Mesothelial cell of epicardium (in vitro differentiated cells): ENCODE results near the gene ZSCAN32. TPM values are rescaled to one million over a fixed set of nuclear protein-coding genes. Genes with fewer than 3 reads are reported as not detected.

Source experiments
- DNase-seq, 2 experiments: peaks; one replicate each; pipeline ENCODE4 v3.0.0; 2021; ENCODE audit warnings: low spot score in 2 of 2; ENCODE audit not compliant: unreplicated experiment in 2 of 2
- H3K27ac Mint-ChIP-seq: 2 replicates; pipeline ENCODE4 v1.8.0; 2021; ENCODE audit warnings: mixed read lengths
- H3K27me3 Mint-ChIP-seq: 2 replicates; pipeline ENCODE4 v1.8.0; 2021; ENCODE audit warnings: low read depth, mixed read lengths
- H3K36me3 Mint-ChIP-seq: 2 replicates; pipeline ENCODE4 v1.8.0; 2021; ENCODE audit warnings: mixed read lengths
- H3K4me1 Mint-ChIP-seq: 2 replicates; pipeline ENCODE4 v1.8.0; 2021; ENCODE audit warnings: mixed read lengths
- H3K4me3 Mint-ChIP-seq: 2 replicates; pipeline ENCODE4 v1.8.0; 2021; ENCODE audit warnings: mild to moderate bottlenecking, moderate library complexity, mixed read lengths
- H3K9me3 Mint-ChIP-seq: 2 replicates; pipeline ENCODE4 v1.8.0; 2021; ENCODE audit warnings: mixed read lengths
- CTCF ChIP-seq: fragments of 200-600 bp; sonication (generic); IDR thresholded peaks from one replicate; pipeline ENCODE4 v1.5.0; 2021; ENCODE audit warnings: antibody characterized with exemption; ENCODE audit not compliant: unreplicated experiment
- total RNA-seq: library from RNA; stranded (reverse); gene quantifications from 3 replicates; pipeline ENCODE4 v1.2.1, GENCODE V29; 2021

ZSCAN32 gene
- total RNA-seq, 1 donor from 2014 or later = 18.4 TPM

- Mint-ChIP-seq H3K27ac (no peak overlapping the region), H3K4me3 (no peak overlapping the region), H3K9me3 (peaks cover 44% of the 10 kb centered on the region), H3K27me3 (no peaks in the 10 kb centered on the region), H3K4me1 (no peaks in the 10 kb centered on the region), H3K36me3 (peaks cover 79% of the 10 kb centered on the region)
- DNase-seq = no peak
- no peak for TF ChIP-seq CTCF
These were observed 11.0 kb downstream of the ZSCAN32 start for GRCh38 chr16:3389663-3390338.

- Mint-ChIP-seq H3K27me3 (no peaks in the 10 kb centered on the region), H3K4me1 (no peaks in the 10 kb centered on the region), H3K36me3 (peaks cover 80% of the 10 kb centered on the region), H3K27ac (no peak overlapping the region), H3K4me3 (no peak overlapping the region), H3K9me3 (peaks cover 48% of the 10 kb centered on the region)
- DNase-seq = no peak
- no peak for TF ChIP-seq CTCF
These were observed 12.5 kb downstream of the ZSCAN32 start for GRCh38 chr16:3388325-3388724.

GRCh38 chr16:3383045-3383448 is 17.8 kb downstream of the ZSCAN32 start:
- no peak for DNase-seq
- Mint-ChIP-seq H3K4me1 (no peaks in the 10 kb centered on the region), H3K27ac (no peak overlapping the region), H3K36me3 (peaks cover 79% of the 10 kb centered on the region), H3K9me3 (peaks cover 73% of the 10 kb centered on the region), H3K27me3 (no peaks in the 10 kb centered on the region), H3K4me3 (no peak overlapping the region)
- TF ChIP-seq CTCF = no peak

- no peak overlapping the region for H3K4me3 Mint-ChIP-seq
- no peaks in the 10 kb centered on the region for H3K4me1 Mint-ChIP-seq
- H3K27me3 Mint-ChIP-seq = no peaks in the 10 kb centered on the region
- peaks cover 39% of the 10 kb centered on the region for H3K36me3 Mint-ChIP-seq
- no peak for DNase-seq
- no peak for TF ChIP-seq CTCF
- no peak overlapping the region for H3K27ac Mint-ChIP-seq
- peaks cover 85% of the 10 kb centered on the region for H3K9me3 Mint-ChIP-seq
These were observed 22.9 kb downstream of the ZSCAN32 start for GRCh38 chr16:3377917-3378316.

- TF ChIP-seq CTCF = no peak
- no peak overlapping the region for H3K4me3 Mint-ChIP-seq
- H3K9me3 Mint-ChIP-seq = peaks cover 68% of the 10 kb centered on the region
- no peak overlapping the region for H3K27ac Mint-ChIP-seq
- peaks cover 17% of the 10 kb centered on the region for H3K36me3 Mint-ChIP-seq
- H3K27me3 Mint-ChIP-seq = no peaks in the 10 kb centered on the region
- no peak for DNase-seq
- H3K4me1 Mint-ChIP-seq = no peaks in the 10 kb centered on the region
These were observed 25.1 kb downstream of the ZSCAN32 start for GRCh38 chr16:3375680-3376079.
